GM12872 (cell line): ENCODE data around the gene KCTD7.

Source experiments
- TF ChIP-seq, protein P1 (sequence below): IDR thresholded peaks from 3 replicates; pipeline ENCODE4 v1.5.1; 2011; ENCODE audit warnings: low read depth, mild to moderate bottlenecking, low read length, moderate library complexity; ENCODE audit not compliant: insufficient read depth

Gene KCTD7

GRCh38 chr7:66630531-66630930 is 1.9 kb downstream of the KCTD7 start:
- TF ChIP-seq, protein P1, sequence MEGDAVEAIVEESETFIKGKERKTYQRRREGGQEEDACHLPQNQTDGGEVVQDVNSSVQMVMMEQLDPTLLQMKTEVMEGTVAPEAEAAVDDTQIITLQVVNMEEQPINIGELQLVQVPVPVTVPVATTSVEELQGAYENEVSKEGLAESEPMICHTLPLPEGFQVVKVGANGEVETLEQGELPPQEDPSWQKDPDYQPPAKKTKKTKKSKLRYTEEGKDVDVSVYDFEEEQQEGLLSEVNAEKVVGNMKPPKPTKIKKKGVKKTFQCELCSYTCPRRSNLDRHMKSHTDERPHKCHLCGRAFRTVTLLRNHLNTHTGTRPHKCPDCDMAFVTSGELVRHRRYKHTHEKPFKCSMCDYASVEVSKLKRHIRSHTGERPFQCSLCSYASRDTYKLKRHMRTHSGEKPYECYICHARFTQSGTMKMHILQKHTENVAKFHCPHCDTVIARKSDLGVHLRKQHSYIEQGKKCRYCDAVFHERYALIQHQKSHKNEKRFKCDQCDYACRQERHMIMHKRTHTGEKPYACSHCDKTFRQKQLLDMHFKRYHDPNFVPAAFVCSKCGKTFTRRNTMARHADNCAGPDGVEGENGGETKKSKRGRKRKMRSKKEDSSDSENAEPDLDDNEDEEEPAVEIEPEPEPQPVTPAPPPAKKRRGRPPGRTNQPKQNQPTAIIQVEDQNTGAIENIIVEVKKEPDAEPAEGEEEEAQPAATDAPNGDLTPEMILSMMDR, result no peak

DNA sequence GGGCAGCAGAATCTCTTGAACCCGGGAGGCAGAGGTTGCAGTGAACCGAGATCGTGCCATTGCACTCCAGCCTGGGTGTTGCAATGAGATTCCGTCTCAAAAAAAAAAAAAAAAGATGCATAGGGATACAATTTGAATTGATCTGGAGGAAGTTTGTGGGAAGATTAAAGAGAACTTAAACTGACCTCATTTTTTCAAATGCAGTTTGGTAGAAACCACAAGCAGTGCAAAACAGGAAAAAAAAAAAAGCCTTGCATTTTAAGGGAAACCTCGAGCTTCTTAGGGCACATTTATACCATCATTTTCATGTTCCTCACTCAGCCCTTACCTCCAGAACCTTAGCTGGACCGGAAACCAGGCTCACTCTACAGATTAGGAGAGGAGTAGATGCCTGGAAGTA is 2.8 kb downstream of the KCTD7 start:
- TF ChIP-seq, protein P1, result no peak

DNA sequence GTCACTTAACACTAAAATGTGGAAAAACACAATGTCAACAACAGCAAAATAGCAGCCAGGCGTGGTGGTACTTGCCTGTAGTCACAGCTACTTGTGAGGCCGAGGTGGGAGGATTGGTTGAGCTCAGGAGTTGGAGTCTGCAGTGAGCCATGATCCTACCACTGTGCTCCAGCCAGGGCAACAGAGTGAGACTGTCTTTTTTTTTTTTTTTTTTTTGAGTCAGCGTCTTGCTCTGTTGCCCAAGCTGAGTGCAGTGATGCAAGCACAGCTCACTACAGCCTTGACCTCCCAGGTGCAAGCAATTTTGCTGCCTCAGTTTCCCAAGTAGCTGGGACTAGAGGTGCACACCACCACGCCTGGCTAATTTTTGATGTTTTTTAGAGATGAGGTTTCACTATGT is 6.1 kb downstream of the KCTD7 start:
- TF ChIP-seq, protein P1, result no peak

GRCh38 chr7:66638309-66639099 is 9.8 kb downstream of the KCTD7 start:
- TF ChIP-seq, protein P1, result 0 out of 3 replicates have a peak, but pooled peaks have one; percentile 11

DNA sequence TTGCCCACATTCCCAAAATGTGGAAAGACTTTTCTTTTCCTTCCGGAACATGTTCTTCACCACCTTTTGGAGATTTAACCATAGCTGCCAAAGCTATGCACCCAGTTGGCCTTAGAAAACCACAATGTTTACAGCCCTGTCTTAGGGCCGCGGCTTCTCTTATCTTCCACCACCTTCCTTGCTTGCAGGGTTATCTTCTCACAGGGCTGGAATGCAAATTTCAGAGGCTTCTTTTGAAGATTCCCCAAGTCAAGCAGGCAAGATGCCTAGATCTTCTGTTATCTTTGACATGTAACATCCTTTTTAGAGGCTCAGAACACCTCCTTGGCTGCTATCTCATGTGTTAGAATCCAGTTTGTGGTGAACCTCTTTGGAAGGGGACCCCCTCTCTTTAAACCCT is 11.1 kb downstream of the KCTD7 start:
- TF ChIP-seq, protein P1, result no peak

GRCh38 chr7:66640802-66641525 is 12.3 kb downstream of the KCTD7 start:
- TF ChIP-seq, protein P1, result no peak

- TF ChIP-seq, protein P1, result no peak
Measured at GRCh38 chr7:66641526-66641871, 12.8 kb downstream of the KCTD7 start.
